NCI-H128 (cell line): ENCODE data around the gene CKLF.
"Not testable (repeated sequence)": the region's sequence is repeated elsewhere in the genome, so short reads cannot be mapped to it uniquely, and the experiment has no call there.

ENCODE experiments used
- DNase-seq: peaks from one replicate; lab custom pipeline; 2025; ENCODE audit not compliant: unreplicated experiment; lab: John Stamatoyannopoulos, UW

Gene CKLF

GRCh38 chr16:66542396-66542795 is 10.0 kb upstream of the CKLF start:
- DNase-seq, result no peak

GRCh38 chr16:66543541-66543940 is 8.8 kb upstream of the CKLF start:
- DNase-seq, result no peak

DNA sequence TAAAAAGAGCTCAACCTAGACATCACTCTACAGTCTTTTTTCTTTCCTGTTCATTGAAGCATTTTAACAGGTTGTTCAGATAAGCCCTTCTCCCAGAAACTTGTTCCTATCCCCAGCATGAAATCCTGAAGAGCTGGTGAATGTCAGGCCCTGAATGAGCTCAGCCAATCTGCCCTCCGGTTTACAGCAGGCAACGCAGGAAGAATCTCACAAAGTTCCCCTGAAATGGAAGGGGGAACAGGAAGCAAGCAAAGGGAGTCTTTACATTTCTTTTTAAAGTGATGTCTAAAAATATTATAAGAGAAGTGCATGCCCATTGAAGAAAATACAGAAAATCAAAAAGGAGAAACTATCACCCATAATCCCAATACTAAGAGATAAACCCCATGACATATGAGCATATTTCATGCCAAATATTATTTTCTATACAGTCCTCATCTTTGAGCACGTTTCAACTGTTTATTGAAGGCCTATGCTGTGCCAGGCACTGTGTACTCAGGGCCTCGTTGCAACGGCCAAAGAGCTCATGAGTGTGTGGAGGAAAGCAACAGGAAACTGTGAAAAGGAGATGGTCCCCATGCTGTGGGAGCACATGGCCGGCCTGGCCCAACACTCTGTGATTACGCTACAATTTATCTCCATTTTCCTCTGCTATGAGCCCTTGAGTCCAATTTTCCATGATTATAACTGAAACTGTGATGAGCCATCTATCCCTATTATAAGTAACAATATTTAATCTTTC is 8.2 kb upstream of the CKLF start:
- no peak for DNase-seq

GRCh38 chr16:66547101-66547989 is 5.0 kb upstream of the CKLF start:
- no peak for DNase-seq

GRCh38 chr16:66548068-66548467 is 4.3 kb upstream of the CKLF start:
- DNase-seq, result no peak

DNA sequence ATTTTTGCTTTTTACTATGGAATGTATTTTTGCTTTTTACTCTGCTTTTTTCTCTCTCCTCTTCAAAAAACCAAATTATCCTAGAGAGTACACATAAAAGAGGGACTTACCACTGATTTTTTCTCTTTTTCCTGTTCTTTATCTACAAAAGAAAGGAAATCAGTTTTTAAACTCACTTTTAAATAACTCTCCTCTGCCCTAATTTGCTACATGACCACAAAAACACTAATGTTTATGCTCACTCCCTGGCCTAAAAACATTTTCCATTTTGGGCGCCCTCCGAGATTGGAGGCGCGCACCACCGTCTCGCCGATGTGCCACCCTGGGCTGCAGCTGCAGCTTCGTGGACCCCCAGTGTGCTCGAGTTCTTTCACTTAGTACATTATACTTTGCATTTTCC is 3.5 kb upstream of the CKLF start:
- DNase-seq, result no peak

GRCh38 chr16:66549284-66550131 is 2.9 kb upstream of the CKLF start, which contains the start of gene TK2:
TK2 (minus strand) TSS chr16:66550122; CDS start chr16:66550061, 61 bp downstream.
- no peak for DNase-seq

DNA sequence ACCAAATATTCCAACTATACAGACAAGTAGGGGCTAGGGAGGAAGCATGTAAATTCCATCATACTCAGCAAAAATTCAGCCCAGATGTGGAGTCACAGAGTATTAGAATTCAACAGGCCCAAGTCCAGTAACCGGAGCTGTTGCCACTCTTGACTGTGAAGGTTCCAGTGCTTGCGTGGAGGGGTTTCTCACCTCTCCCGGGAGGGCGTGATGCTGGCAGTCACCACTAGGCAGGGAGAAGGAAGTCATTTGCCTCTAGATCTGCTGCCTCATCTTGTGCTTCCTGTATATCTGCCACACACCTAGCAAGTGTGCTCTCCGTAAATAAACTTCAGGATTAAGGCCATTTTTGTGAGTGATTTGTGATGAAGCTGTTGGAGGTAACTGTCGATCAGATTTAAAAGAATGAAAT is 1.0 kb upstream of the CKLF start:
- no peak for DNase-seq

GRCh38 chr16:66551788-66552285 is 539 bp upstream of the CKLF start:
- DNase-seq, result no peak

DNA sequence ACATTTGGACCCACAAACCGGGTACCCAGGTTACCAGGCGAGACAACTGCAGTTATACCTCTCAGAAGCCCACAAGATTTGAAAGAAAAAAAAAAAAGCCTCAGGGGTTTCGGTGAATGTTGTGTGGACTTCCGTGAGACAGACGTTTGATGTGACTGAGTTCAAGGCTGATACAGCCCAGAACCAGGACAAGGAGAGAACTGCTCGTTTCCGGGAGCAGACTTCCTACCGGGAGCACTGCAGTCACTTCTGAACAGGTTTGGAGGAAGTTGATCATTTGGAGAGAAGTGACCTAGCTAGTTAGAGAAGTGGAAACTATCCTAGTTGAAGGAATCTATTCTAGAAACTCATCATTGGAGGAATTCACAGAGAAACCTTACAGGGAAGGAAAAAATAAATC is 847 bp downstream of the CKLF start:
- DNase-seq, result no peak

- DNase-seq, result no peak
These were observed 1.6 kb downstream of the CKLF start for GRCh38 chr16:66554021-66554420.

DNA sequence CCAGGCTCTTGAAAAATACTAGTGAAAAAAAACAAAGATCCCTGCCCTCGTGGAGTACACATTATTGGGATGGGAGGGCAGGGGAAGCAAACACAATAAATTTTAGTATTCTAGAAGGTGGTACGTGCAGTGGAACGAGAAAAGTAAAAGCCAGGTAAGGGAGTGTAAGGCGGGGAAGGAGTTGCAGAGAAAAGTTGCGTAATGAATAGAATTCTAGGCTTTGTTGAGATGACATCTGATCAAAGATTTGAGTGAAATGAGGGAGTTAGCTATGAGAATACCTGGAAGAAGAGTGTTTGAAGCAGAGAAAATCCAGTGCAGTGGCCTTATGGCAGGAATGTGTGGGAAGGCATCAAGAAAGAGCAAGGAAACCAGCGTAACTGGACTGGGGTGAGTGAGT is 2.1 kb downstream of the CKLF start:
- no peak for DNase-seq

DNA sequence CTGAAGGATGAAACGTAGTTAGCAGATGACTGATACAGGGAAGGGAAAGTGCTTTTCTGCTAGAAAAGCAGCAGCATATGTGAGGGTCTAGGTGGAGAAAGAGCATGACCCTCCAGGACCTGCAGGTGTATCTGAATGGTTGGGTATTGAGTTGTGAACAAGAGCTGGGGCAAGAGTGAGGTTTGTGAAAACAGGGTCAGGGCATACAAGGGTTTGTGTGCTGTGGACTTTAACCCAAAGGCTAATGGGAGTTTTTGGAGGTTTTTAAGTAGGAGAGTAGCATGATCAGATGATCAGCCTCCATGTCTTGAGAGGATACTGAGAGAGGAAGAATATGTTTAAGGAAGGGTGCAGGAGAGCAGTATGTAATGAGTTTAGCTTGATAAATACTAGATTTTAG is 7.7 kb downstream of the CKLF start:
- DNase-seq, result no peak

GRCh38 chr16:66561381-66562080 is 9.2 kb downstream of the CKLF start:
- no peak for DNase-seq

DNA sequence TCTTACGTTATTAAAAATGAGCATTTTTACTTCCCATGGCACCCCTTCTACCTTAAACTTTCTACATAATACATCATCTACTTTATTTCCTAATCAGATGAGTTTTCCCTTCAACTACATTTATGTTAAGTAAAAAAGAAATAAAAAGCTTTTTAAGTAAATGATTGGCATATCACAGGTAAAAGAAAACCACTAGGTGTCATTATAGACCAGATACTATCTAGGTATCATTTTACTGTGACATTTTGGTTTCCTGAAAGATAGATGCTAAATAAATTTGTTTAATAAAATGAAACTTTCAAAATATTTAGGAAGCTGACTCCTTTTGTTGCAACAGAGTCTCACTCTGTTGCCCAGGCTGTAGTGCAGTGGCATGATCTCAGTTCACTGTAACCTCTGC is 10.0 kb downstream of the CKLF start:
- DNase-seq, result no peak

- no peak for DNase-seq
These were observed 10.6 kb downstream of the CKLF start for GRCh38 chr16:66562986-66563385.

DNA sequence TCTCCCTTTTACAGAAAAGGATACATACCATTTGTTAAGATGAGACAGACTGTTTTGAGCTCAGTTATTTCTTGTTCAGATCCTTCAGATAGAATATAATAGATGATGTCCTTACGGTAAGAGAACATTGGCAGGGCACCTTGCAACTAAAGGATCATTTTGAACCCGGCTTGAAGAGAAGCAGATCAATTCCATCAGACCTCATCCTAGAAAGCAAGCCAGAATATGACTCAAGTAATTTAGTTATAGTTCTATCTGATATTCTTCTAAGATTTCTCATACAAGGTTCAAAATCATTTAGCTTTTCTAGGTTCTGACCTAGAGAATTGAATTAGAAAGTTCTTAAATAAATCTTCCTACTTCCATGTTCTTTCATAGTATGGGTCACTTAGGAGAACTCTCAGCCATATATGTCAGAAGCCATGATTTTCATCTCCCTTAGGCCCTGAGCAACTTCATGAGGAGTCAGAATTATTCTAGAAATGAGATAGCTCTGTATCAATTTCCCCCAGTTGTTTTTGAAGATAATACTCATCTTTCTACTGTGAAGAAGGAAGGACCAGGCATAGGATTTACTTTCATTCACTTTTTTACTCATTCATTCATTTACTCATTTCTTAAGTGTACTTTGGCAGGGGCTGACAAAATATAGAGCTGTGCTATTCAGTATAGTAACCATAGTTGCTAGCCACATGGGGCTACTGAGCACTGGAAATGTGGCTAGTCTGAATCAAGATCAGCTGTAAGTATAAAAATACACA is 11.4 kb downstream of the CKLF start:
- no peak for DNase-seq

- no peak for DNase-seq
These were observed 13.9 kb downstream of the CKLF start, which contains the start of gene CMTM1 for GRCh38 chr16:66566051-66566901. CMTM1 (plus strand) TSS chr16:66566439; CDS start chr16:66566514, 75 bp downstream.

DNA sequence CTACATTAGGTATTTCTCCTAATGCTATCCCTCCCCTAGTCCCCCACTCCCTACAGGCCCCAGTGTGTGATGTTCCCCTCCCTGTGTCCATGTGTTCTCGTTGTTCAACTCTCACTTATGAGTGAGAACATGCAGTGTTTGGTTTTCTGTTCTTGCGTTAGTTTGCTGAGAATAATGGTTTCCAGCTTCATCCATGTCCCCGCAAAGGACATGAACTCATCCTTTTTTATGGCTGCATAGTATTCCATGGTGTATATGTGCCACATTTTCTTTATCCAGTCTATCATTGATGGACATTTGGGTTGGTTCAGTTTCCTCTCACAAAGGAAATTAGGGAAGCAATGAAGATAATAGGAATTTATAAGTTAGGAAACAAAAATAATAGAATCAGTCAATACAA is 14.9 kb downstream of the CKLF start:
- not testable (repeated sequence) for DNase-seq
